Right hindlimb (tissue), 1 donor: Measurements from ENCODE around the gene TP63.

Experiments used
- DNase-seq: peaks from one replicate; pipeline ENCODE4 v3.0.0-alpha.2; 2018

Gene TP63

DNA sequence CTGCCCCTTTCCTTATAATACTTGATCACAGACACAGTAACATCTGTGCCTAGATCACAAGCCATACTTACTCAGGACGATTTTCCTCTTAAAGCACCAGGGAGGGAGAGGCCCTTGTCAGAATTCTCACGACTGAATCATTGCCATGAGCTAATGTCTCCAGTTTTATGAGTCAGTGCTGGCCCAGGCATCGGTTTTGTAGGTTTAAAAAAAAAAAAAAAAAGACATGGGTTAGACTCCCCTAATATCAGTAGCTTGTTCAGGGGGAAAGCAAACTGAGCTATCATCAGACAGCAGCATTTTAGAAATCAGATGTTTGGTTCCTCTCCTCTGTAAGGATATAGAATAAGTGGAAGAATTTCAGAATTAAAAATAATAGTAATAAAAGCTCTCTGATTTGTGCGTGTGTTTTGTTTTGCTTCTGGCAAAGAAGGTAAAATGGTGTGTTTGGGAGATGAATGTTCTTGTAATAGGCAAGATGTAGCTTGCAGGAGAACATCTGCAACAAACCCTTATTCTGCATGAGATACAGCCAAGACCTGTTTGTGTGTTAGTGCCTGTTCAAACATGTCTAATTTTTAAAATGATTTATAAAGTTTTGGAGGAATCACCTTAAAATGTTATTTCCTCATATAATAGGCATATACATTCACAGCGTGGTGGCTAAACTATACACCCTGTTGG lies 193.6 kb downstream of the TP63 start:
- no peak for DNase-seq

DNA sequence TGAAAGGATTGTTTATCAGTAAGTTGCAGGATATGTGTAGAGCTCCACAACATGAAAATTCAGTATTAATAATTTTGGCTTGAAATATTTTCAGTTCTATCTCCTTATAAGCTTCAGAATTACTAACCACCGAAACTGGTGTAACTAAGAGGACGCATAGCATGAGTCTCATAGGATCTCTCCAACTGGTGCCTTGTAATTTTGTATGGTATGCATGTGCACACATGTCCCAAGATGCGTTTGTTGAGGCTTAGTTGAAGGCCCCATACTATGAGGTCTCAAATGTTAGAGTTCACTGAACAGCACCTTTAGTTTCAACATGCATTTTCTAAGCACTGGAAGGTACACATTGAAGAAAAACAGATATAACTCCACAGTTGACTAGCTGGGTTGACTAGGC lies 195.4 kb downstream of the TP63 start:
- no peak for DNase-seq

DNA sequence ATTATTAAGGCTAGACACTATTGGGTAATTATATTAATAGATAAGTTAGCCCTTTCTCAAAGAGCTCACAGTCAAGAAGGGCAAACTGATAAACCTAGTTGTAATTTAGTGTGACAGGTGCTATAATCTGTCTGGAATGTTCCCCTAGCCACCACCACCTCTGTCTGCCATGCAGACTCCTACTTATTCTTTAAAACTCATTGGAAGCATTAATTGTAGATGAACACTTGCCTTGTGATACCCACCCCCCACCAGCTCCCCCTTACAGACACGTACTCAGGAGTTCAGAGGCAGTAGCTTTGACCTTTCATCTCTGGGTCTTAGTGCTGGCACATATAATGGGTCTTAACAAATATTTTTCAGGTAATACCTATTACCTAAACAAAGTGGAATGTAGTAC lies 195.9 kb downstream of the TP63 start:
- no peak for DNase-seq

DNA sequence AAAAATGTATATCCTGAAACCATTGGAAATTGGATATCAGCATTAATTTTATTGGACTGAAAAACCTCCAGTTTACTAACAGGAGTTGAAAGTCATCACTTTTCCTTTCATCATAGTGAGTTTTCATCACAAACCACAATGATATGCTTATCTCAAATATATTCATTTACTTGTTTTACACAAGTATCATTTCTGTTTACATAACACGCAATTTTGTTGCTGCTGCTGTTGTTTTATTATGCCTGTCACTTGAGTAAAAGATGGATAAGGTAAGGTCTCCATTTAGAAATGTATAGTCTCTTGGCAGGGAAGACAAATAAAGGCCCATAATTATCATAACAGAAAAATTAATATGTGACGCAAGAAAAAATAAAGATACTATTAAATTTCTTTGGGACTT lies 199.2 kb downstream of the TP63 start:
- no peak for DNase-seq

DNA sequence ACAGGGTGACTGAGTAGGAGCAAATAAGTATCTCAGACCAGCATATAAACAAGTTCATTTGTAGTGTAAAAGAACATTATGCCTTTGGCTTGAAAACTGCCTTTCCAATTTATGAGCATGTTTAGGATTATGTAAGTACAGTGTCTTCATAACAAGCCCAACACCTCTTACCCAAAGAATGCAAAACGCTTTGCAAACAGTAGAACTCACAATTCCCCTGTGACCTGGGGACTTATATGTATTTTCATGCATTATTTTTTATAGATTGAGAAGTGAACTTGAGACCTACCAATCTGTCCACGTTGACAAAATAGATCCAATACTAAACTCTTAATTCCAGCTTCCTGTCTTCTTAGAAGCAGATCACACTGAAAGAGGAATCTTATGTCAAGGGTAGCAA lies 202.1 kb downstream of the TP63 start:
- DNase-seq: no peak

DNA sequence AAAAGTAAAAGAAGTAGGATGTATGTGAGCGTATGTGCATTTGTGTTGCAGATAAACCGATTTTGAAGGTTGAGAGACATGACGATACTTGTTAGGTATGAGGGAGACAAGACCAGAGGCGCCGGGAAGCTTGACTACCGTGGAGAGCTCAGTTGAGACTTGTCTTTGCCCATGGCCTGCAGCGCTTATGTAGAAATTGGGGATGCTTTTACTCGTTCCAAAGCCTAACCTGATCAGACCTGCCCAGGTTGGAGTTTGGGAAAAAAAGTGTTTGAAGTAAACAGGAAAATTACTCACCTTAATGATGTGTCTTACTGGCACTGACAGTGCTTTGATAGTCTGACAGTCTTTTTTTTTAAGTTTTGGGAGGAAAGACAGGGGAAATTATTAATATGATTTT lies 202.8 kb downstream of the TP63 start:
- DNase-seq: no peak

DNA sequence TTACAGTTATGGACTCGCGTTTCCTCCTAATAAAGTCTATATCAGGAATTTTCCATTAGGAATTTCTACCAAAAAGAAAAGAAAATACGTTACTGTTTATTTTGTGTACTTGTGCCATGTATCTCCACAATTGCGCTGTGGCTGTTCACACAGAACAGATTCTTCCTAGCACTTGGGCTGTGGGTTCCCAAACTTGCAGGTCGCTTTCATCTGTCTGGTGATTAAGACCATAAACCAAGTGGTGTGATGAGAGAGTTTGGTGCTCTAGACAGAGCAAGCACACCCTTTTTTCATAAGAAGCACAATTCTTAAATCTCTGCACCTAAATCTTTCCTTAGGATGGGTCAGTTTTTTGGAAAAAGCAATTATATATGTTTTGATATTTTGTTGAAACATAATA lies 203.3 kb downstream of the TP63 start:
- no peak for DNase-seq

DNA sequence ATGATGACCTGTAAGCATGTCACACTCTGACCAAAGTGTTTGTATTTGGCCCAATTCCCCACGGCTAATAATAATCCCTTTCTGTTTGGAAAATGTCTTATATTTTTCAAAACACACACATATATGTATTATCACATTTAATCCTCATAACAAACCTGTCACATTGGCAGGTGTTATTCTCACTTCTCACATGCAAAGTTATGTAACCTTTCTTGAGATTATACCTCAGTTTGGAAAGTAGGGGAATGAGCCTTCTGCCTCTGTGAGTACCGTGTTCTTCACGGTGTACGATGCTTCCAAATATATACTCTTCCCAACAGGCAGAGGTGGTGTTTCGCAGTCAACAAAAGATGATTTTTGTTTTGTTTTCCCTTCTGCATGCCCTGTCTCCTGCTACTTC lies 205.6 kb downstream of the TP63 start:
- DNase-seq: no peak

DNA sequence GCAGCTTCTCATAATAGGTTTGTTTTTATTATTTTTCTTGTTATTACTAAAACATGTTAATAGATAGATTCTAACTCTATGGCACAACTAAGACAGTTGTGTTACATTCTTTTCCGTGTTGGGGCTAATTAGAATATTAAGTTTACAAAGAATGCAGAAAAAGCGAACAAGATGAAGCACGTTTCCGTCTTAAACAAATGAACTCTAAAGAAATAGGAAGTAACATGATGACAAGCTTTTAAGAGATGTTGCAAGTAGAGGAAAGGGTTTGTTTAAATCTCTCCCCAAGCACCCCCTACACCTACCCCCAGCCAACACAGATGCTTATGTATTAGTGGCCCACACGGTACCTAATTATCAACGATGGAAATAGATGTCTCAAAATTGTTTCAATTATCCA lies 207.1 kb downstream of the TP63 start:
- no peak for DNase-seq

DNA sequence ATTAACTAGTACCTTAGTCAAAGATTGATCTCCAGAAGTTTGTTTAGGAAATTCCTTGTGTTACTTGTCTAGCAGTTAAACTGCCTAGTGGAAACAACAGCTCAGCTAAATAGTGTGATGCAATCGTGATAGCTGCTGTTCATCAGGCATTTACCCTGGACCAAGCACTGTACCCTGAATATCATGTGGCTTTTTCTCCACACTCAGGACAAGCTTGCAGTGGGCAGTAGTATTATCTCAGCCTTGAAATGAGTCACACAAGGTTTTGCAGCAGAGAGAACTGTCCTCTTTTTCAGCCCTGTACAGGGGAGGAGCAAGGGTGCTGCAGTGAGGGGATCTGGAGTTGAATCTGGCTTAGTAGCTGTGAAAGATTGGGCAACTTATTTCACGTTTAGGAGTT lies 208.4 kb downstream of the TP63 start:
- DNase-seq: no peak

DNA sequence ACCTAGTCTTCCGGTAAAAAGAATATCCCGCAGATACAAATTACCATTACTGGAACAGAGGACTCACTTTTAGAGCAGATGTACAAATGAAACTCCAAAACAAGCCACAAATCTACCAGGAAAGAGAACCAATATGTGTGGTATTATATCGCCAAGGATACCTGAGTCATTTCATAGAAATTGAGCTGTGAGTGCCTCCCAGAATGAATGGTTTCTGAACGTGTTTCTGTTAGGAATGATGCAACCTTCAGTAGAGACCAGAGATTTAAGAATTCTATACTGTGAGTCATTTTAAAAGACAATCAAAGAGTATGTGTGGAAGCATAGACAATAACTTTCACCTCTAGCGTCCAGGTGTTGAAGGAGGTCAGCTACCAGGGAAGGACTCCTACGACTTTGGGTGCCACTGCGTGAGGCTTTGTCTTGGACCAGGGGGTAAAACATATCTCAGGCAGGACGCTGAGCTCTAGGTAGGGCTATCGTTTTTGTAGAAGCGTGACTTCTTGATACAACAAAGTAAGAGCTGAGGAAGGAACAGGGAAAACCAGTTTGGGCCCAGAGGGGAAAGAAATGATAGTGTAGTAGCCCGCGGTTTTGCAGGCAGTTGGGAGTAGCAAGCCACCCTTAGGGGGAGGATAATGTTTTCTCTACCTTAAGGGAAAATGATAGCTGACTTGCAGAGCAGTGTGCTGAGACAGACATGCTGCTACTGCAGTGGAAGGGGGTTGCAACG lies 210.4 kb downstream of the TP63 start:
- DNase-seq: no peak

DNA sequence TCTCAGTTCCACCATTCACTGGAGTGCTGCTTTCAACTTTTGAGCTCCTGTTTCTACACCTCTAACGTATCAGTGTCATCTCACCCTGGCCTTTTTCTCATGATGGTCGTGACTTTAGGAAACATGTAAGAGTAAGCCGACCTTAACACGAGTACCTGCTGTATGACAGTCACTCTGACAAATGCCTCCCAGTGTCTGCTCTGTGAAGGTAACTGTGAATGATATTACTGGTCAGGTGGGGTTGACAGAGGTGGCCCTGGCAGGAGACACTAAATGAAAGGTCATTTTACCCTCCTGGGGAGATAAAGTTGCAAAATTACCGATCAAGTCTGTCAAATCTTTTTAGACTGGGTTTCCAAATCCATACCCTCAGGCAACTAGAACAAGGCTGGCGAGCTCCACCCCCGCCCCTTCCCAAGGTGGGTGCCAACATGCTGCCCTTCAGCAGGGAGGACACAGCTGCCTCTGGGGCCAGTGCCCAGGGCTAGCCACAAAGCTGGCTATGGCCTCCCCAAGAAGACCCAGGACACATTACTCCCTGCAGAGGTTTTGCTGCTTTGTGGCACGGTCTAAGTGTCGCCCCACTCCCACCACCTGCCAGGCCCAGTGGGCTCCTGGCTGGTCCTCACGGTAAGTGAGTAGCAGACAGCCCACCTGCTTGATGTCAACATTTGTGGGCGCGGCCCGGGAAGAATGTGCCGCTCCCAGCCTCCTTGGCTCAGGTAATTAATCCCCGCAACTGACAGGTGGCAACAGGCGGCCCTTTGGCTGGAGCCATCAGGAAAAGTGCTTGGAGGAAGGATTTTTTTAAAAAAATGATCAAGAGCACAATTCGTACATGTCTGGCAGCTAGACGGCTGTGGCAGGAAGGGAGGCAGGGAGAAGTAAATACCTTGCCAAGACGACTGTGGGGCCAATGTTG lies 211.8 kb downstream of the TP63 start:
- DNase-seq: no peak

DNA sequence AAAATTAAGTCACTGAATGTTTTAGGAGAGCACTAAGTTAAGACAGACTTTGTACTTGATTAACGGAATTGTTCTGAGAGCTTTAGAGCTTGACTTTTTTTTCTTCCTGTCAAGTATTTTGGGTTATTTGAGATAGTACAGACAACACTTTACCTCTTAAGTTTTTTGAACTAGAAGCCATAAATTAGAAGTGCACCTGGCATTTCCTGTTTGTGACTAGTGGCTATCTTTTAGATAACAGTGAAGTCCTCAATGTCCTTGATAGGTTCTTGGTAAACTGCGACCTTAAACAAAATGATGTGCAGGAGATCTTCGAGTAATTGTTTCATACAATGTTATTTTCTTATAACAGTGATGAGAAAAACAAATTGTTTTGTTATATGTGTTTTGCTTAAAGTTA lies 213.9 kb downstream of the TP63 start:
- DNase-seq: no peak

DNA sequence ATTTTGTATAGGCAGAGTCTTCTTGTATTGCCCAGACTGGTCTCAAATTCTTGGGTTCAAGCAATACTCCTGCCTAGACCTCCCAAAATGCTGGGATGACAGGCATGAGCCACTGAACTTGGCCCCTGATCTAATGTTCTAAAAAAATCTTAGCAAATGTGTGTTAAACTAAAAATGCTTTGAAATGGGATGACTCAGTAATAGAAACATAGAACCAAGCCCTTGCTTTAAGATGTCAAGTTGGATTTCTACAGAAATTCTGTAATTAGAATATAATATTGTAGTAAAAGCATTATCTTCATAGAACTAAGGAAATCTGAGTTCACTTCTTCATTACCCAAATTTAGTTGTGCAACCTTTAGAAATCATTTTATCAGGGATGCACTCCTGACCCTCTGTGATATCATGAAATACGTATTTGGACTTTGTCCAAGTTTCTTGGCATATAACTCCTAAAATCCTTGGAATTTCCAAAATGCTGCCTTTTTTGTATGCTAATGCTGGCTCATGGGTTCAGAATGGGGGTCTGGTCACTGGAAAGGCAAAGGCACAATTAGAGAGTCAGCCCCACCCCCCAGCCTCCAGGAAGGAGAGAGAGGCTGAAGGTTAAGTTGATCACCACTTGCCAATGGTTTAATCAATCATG lies 217.3 kb downstream of the TP63 start:
- no peak for DNase-seq

DNA sequence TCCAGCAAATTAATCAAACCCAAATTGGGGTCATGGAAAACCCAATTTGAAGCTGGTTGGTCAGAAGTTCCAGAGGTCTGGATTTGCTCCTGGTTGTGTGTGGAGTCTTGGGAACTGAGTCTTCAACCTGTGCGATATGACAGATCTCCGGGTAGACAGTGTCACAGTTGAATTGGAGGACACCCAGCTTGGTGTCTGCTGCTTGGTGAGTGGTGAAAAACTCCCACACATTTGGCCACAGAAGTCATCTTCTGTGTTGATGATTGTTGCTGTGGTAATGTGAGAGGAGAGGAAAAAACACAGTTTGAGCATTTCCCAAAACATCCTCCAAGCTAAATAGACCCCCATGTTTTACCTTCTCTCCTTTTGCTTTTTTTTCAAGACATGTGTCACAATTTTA lies 218.1 kb downstream of the TP63 start:
- no peak for DNase-seq

DNA sequence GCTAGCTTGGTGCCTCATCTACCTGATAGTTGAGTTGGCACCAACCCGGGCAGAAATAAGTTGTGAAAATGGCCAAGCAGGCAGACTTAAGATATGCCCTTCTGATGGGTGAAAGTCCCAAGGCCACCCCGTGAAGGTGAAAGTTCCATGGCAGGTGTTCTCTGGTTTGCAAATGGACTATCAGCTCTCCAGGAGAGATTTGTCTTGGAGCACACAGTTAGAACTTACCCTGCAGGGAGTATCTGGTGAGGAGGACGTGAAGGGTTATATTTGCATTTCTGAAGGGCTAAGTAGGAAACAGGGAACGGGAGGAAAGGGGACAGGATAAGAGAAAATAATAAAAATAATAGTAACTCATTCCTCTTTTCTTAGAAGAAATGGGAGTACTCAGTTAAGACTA lies 220.5 kb downstream of the TP63 start:
- no peak for DNase-seq

DNA sequence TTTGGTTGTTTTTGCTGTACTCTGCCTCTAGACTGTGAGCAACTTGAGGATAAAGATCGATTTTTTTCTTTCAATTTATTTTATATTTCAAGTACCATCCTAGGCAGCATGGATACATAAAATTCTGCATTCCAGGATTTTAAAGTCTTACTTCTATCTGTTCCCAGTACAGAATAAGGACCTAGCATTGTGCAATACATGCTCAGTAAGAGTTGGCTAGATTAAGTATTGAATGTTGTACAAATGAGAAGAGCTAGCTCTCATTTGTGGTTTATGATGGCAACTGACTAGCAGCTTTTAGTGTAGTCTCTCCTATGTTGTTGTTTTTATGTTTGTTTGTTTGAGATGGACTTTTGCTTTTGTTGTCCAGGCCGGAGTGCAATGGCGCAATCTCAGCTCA lies 222.7 kb downstream of the TP63 start:
- DNase-seq: no peak

DNA sequence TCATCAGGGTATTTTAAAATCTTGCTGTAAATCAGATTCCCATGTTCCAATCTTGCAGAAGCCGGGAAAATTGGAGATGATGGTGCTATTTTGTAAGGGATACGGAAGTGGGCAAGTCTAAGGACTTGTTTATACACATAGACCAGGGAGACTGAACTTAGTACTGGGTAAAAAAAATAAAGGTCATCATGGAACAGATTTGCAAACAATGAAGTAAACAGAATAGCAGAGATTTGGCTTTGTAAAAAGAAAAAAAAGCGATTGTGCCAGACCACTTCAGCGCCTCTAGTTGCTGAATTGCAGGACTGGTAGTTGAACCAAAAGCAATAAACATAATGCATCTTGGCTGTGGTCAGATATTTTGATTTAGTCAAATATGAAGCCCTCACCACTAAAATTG lies 229.1 kb downstream of the TP63 start:
- DNase-seq: no peak

DNA sequence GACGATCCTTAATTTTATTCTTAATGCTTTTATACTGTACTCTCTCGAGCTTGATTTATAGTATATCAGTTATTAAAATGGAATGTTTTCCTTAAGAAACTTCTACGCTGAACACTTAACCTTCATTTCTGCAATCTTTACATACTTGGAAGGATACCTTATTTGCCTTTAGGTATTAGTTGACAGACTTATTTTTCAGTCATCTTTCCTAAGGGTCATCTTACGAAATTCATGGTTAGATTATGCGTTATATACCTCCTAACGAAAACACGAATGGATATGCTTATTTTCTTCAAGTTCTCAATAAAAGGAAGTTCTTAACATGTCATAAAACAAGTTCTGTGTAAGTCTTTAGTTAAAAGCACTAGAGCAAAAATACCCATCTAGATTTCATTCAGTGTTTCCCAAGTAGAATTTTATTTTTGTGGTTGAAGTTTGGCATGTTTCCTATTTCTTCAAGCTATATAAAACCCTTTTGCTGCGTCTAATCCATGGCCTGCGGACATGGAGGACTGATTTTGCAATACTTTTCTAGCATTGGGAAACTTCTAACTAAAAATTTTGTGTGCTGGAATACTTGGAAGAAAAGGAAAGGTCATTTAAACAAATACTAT lies 231.3 kb downstream of the TP63 start:
- no peak for DNase-seq

DNA sequence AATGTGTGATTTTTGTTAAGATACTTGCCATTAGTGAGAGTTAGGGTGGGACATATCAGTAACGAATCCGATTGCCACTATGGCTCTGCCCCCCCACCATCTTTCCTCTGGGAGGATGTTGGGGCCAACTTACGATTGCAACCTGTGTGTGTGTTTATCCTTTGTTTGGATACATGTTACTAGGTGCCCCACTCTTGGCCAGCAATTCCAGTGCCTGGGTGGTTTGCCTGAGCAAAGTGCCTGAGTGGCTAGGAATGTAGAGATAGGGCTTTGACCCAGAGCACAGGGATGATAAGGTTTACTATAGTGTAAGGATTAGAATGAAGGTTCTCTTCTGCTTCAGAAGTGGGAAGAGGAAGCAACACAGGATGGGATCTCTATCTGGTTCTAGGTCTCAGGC lies 231.8 kb downstream of the TP63 start:
- no peak for DNase-seq

DNA sequence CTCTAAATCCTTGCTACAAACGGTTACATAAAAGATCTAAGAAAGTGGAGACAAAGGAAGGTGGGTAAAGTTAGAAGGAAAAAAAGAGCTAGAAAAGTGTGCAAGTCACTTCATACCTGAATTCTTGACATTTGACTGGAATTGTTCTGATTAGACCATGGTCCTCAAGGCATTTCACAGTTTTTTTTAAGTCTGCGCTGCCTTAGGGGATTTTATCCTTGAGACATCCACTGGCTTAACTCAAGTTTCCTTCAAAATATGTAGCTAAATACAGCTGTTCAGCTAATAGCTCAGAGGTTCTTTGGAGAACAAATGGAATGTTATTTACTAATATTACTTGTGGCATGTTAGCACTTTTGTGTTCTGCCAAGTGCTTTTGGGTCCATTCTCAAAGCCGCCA lies 236.9 kb downstream of the TP63 start:
- DNase-seq: no peak

DNA sequence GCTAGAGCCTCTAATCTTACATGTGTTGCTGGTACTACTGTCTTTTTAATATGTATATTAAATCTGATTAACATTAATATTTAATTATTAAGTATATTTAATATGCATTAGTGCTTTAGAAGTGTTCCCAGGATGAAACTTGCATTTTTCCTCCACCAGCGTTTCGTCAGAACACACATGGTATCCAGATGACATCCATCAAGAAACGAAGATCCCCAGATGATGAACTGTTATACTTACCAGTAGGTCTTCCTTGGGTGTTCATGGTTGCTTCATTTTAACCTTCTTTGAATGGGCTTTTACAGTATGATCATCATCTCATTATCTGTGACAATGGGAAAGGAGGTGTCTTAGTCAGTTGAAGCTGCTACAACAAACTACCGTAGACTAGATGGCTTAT lies 238.0 kb downstream of the TP63 start:
- DNase-seq: no peak

DNA sequence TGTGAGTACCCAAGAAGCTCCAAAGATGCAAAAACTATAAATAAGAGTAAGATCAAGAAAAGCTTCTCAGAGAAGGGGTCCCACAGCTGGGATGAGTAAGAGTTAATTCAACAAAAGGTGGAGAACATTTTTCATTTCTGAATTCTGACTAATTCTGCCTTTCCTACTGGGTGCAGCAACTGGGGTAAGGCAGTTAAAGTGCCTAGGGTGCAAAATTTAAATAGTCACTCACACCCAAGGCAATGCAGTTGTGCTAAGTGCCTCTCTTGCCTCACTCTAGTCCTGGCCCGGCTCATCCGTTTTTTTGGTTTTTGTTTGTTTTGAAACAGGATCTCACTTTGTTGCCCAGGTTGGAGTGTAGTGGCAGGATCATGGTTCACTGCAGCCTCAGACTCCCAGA lies 240.2 kb downstream of the TP63 start:
- no peak for DNase-seq
